ENCODE results near the gene MS4A4A. TPM values are rescaled to one million over a fixed set of nuclear protein-coding genes. Genes with fewer than 3 reads are reported as not detected.

Gene MS4A4A
- total RNA-seq, 4 donors from 2014 or later: 4.1 to 53.9 (median 7.9) TPM

DNA sequence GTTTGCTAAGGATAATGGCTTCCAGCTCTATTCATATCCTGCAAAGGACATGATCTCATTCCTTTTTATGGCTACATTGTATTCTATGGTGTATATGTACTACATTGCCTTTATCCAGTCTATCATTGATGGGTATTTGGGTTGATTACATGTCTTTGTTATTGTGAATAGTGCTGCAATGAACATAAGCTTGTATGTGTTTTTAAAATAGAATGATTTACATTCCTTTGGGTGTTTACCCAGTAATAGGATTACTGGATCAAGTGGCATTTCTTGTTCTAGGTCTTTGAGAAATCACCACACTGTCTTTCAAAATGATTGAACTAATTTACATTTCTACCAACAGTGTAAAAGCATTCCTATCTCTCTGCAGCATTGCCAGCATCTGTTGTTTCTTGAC is 40.6 kb downstream of the MS4A4A start:
- Histone ChIP-seq H3K27me3 (no peaks in the 10 kb centered on the region), H3K4me3 (replicated peaks in 1 of 3) (no peak overlapping the region), H3K4me1 (no peaks in the 10 kb centered on the region), H3K36me3 (no peaks in the 10 kb centered on the region), H3K9me3 (no peaks in the 10 kb centered on the region), H3K27ac (no peak overlapping the region)
- intact Hi-C loops (cut with DNase I): no loop called here
- no peak for DNase-seq
- TF ChIP-seq, protein P1, sequence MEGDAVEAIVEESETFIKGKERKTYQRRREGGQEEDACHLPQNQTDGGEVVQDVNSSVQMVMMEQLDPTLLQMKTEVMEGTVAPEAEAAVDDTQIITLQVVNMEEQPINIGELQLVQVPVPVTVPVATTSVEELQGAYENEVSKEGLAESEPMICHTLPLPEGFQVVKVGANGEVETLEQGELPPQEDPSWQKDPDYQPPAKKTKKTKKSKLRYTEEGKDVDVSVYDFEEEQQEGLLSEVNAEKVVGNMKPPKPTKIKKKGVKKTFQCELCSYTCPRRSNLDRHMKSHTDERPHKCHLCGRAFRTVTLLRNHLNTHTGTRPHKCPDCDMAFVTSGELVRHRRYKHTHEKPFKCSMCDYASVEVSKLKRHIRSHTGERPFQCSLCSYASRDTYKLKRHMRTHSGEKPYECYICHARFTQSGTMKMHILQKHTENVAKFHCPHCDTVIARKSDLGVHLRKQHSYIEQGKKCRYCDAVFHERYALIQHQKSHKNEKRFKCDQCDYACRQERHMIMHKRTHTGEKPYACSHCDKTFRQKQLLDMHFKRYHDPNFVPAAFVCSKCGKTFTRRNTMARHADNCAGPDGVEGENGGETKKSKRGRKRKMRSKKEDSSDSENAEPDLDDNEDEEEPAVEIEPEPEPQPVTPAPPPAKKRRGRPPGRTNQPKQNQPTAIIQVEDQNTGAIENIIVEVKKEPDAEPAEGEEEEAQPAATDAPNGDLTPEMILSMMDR (IDR thresholded peaks at IDR 0.05): no peak
- TF ChIP-seq POLR2A (IDR thresholded peaks at IDR 0.05): no peak

DNA sequence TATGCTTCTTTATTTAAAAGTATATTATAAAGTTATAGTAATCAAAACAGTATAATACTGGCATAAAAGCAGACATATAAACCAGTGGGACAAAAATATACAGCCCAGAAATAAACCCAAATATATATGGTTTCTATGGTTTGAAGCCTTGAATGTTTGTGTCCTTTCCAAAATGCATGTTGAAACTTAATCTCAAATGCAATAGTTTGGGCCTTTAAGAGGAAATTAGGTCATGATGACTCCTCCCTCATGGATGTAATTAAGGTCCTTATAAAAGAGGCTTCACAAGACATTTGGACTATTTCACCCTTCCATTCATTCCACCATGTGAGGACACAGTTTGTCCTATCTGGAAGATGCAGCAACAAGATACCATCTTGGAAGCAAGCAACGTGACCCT is 46.5 kb downstream of the MS4A4A start, which contains the start of gene MS4A6E:
Gene MS4A6E, plus strand, starts transcription at position 301 of the 400 bp plus-strand sequence. CDS start 7,641 bp downstream, outside the sequence.
- no peaks in the 10 kb centered on the region for H3K27me3 ChIP-seq
- no peaks in the 10 kb centered on the region for H3K36me3 ChIP-seq
- H3K27ac ChIP-seq: no peak within 1 kb of the TSS
- H3K4me3 ChIP-seq (replicated peaks in 1 of 3): no peak within 1 kb of the TSS
- 71% methylated on average over 1 of the region's 1 CpG for WGBS, 2 donors
- TF ChIP-seq POLR2A (IDR thresholded peaks at IDR 0.05): no peak
- TF ChIP-seq, protein P1 (IDR thresholded peaks at IDR 0.05): no peak
- DNase-seq: no peak
- H3K4me1 ChIP-seq: no peaks in the 10 kb centered on the region
- intact Hi-C loops (cut with DNase I): no loop called here
- no peaks in the 10 kb centered on the region for H3K9me3 ChIP-seq

DNA sequence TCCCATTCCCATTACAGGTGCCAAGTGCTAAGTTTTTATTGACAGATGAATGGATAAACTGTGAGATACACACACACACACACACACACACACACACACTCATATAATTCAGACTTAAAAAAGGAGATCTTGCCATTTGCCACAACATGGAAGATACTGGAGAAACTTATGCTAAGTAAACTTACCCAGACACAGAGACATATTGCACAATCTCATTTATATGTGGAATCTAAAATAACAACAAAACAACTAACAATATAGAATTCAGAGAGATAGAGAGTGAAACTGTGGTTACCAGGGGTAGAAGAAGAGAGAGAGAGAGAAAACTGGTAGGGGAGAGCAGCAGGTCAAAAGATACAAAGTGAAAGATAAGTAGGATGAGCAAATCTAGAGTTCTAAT is 48.0 kb downstream of the MS4A4A start:
- no peaks in the 10 kb centered on the region for H3K4me1 ChIP-seq
- TF ChIP-seq POLR2A (IDR thresholded peaks at IDR 0.05): no peak
- TF ChIP-seq, protein P1 (IDR thresholded peaks at IDR 0.05): no peak
- no peak for DNase-seq
- intact Hi-C loops (cut with DNase I): no loop called here
- H3K27ac ChIP-seq: no peak overlapping the region
- H3K27me3 ChIP-seq: no peaks in the 10 kb centered on the region
- no peaks in the 10 kb centered on the region for H3K36me3 ChIP-seq
- H3K9me3 ChIP-seq: no peaks in the 10 kb centered on the region
- no peak overlapping the region for H3K4me3 ChIP-seq (replicated peaks in 1 of 3)

DNA sequence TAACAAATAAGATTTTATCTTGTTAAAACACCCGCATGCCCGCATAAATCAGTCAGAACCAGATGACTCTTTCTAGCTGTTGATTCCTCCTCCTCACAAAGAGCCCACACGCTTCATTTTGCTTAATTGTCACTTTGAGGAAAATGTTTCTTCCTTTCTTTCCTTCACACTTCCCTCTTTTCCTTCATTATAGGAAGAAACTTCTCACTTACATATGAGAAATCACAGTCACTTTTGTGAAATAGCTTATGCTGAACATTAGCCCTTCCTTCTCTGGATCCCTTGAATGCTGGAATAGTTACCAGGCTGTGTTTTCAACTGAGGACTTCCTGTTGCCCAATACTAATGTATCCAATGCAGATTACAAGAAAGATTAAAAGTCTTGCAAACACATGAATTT is 52.4 kb downstream of the MS4A4A start:
- Histone ChIP-seq H3K27ac (no peak overlapping the region), H3K4me1 (no peaks in the 10 kb centered on the region), H3K27me3 (no peaks in the 10 kb centered on the region), H3K4me3 (replicated peaks in 1 of 3) (no peak overlapping the region), H3K36me3 (no peaks in the 10 kb centered on the region), H3K9me3 (no peaks in the 10 kb centered on the region)
- 85 to 88% methylated on average over 3 of the region's 3 CpGs for WGBS, 2 donors
- DNase-seq: no peak
- intact Hi-C loops (cut with DNase I): no loop called here
- no peak for TF ChIP-seq POLR2A (IDR thresholded peaks at IDR 0.05)
- TF ChIP-seq, protein P1 (IDR thresholded peaks at IDR 0.05): no peak

DNA sequence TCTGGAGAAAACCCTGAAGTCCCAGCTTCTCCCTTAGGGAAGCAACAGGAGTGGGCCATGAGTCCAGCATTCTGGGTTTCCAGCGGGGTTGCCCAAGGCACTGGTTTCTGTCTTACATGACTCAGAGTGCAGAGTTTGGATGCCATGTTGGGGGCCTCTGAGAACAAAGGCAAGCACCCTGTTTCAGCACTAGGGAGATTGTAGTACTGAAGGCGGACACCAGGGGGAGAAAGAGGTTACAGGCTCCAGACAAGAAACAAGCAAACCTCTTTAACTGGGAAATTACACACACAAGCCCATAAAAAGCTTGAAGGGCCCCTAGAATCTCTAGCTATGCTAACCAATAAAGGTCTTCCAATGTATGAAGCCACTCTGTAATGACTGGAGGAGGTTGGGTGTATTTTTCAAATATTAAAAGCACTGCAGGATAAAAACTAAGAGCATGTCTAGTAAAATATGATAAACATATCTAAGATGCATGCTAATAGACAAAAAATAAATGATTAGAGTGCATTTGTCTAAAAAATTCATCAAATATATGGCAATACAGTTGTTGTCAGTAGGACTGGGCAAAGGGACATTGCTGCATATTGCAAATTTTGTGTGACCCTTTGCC is 53.6 kb downstream of the MS4A4A start:
- DNase-seq: peak; percentile 30 to 44
- WGBS, 2 donors: 9 to 18% methylated on average over 2 of the region's 2 CpGs
- Histone ChIP-seq H3K27ac (no peak overlapping the region), H3K4me1 (no peaks in the 10 kb centered on the region), H3K4me3 (replicated peaks in 1 of 3) (no peak overlapping the region), H3K36me3 (no peaks in the 10 kb centered on the region), H3K27me3 (no peaks in the 10 kb centered on the region), H3K9me3 (no peaks in the 10 kb centered on the region)
- intact Hi-C loops (cut with DNase I): no loop called here
- no peak for TF ChIP-seq POLR2A (IDR thresholded peaks at IDR 0.05)
- TF ChIP-seq, protein P1 (IDR thresholded peaks at IDR 0.05): peak; percentile 12 to 77 (median 34)

Data from thyroid gland (tissue), 4 donors.